NT2/D1 (cell line): ENCODE data around the gene CD40.

Experiments used
- SUZ12 ChIP-seq: IDR thresholded peaks from 2 replicates; pipeline ENCODE4 v1.6.1; 2011; ENCODE audit not compliant: insufficient read length, insufficient read depth; ENCODE audit errors: extremely low read depth
- YY1 ChIP-seq: IDR thresholded peaks from 2 replicates; pipeline ENCODE4 v1.6.1; 2011; ENCODE audit not compliant: insufficient read length, insufficient read depth
- ZNF274 ChIP-seq: IDR thresholded peaks from 2 replicates; pipeline ENCODE4 v1.6.1; 2011; ENCODE audit warnings: mild to moderate bottlenecking, low read depth, low read length

DNA sequence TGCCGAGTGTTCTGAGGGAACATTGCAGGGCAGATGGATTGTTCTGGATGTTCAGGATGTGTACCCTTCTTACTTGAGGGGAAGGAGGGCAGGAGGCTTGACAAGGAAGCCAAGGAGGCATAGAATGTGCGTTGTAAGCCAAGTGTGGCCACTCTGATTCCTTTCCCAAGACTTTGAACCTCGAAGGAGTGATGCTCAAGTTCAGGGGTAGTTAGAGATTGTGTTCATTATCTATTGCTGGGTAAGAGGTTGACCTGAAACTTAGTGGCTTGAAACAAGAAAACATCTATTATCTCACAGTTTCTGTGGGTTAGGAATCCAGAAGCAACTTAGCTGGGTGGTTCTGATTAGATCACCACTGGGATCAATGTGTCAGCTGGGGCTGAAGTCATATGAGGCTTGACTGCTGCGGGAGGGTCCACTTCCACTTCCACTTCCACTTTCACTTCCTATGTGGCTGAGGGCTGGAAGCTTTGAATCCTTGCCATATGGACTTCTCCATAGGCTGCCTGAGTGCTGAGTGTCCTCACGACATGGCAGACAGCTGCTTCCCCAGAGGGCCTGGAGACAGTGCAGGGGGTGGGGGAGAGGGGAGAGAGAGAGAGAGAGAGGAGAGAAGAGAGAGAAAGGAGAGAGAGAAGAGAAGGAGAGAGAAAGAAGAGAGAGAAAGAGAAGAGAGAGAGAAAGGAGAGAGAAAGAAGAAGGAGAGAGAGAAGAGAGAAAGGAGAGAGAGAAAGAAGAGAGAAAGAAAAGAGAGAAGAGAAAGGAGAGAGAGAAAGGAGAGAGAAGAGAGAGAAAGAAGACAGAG, 6.9 kb upstream of the CD40 start:
- no peak for TF ChIP-seq ZNF274
- no peak for TF ChIP-seq YY1
- no peak for TF ChIP-seq SUZ12
